HEK293 (cell line): ENCODE results near the gene SF1.

Experiments used
- CTCF ChIA-PET: fragments of 350-600 bp; formaldehyde crosslinking; extraction: SDS; loops from one replicate; lab custom pipeline; 2021; ENCODE audit warnings: antibody characterized with exemption; lab: Yijun Ruan, JAX
- POLR2A ChIA-PET: fragments of 300-600 bp; formaldehyde crosslinking; extraction: SDS; loops from one replicate; lab custom pipeline; 2020; ENCODE audit warnings: antibody characterized with exemption, inconsistent platforms; lab: Yijun Ruan, JAX
- H3K27ac ChIP-seq: fragments of 200-500 bp; sonication (Bioruptor generic); 2 replicates; pipeline ENCODE4 v1.5.1; 2014; ENCODE audit warnings: low read depth, low read length, control low read depth, inconsistent platforms; ENCODE audit errors: extremely low read depth
- H3K36me3 ChIP-seq, 2 experiments: fragments of 200-500 bp in 1 of 2; sonication (Bioruptor generic) in 1 of 2; 1 replicate in 1 of 2; 2 replicates in 1 of 2; pipeline ENCODE4 v1.5.1; 2014 to 2017; ENCODE audit warnings: inconsistent platforms in 2 of 2, low read length in 2 of 2; ENCODE audit not compliant: control insufficient read depth in 2 of 2, insufficient read depth in 1 of 2
- H3K4me1 ChIP-seq: fragments of 200-500 bp; sonication (Bioruptor generic); 2 replicates; pipeline ENCODE4 v1.5.1; 2014; ENCODE audit warnings: mild to moderate bottlenecking, low read length, inconsistent platforms; ENCODE audit not compliant: control insufficient read depth, insufficient read depth
- H3K4me3 ChIP-seq: 2 replicates; pipeline ENCODE4 v1.5.1; 2011; ENCODE audit warnings: low read depth, mild to moderate bottlenecking, control low read depth, low read length, moderate library complexity
- H3K9me3 ChIP-seq: fragments of 200-500 bp; sonication (Bioruptor generic); 2 replicates; pipeline ENCODE4 v1.5.1; 2014; ENCODE audit warnings: low read depth, low read length, inconsistent platforms; ENCODE audit not compliant: control insufficient read depth, insufficient read depth
- PRDM1 ChIP-seq: fragments of 450-650 bp; formaldehyde crosslinking; IDR thresholded peaks from 2 replicates; pipeline ENCODE4; 2016; ENCODE audit warnings: missing biosample characterization, missing genetic modification characterization
- ZNF112 ChIP-seq: fragments of 450-650 bp; formaldehyde crosslinking; IDR thresholded peaks from 2 replicates; pipeline ENCODE4 v1.5.0; 2017; ENCODE audit warnings: missing biosample characterization, missing genetic modification characterization
- ZNF23 ChIP-seq: fragments of 450-650 bp; formaldehyde crosslinking; IDR thresholded peaks from 2 replicates; pipeline ENCODE4 v1.5.1; 2016; ENCODE audit warnings: missing biosample characterization, missing genetic modification characterization, borderline replicate concordance
- ZNF248 ChIP-seq: fragments of 450-650 bp; formaldehyde crosslinking; IDR thresholded peaks from 2 replicates; pipeline ENCODE4 v1.5.1; 2017; ENCODE audit warnings: missing biosample characterization, missing genetic modification characterization
- ZNF701 ChIP-seq: fragments of 450-650 bp; formaldehyde crosslinking; IDR thresholded peaks from 2 replicates; pipeline ENCODE4 v1.5.1; 2016; ENCODE audit warnings: missing biosample characterization, missing genetic modification characterization

The SF1 gene

DNA sequence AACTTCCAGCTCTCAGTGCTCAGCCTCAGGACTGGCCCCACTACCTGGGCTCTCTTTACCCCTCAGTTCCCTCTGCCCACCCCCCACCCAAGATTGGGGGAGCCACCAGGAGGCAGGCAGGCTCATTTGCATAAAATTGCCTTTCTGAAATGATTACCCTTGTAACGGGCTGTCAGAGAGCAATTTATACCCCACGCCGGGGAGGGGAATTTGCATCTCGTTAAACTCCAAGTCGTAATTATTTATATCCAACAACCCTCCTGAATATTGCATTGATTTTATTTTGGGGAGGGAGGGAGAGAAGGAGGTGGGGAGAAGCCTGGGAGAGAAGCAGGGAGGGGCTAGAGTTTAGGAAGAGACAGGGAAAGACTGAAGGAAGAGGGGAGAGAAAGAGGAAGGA, 63.7 kb downstream of the SF1 start:
- Histone ChIP-seq H3K4me1 (no peaks in the 10 kb centered on the region), H3K36me3 (no peaks in the 10 kb centered on the region), H3K4me3 (no peak overlapping the region), H3K27ac (no peak overlapping the region)
- no peak for TF ChIP-seq ZNF248
- no peak for TF ChIP-seq ZNF701 (tag by site-specific recombination)
- TF ChIP-seq ZNF23 (tag by site-specific recombination): no peak
- no peak for TF ChIP-seq ZNF112
- TF ChIP-seq PRDM1 (tag by site-specific recombination): peak; percentile 70
- TF ChIP-seq, all 188 proteins: peak for 1
- no peaks in the 10 kb centered on the region for H3K9me3 ChIP-seq
- ChIA-PET CTCF (interaction anchor here (0.6 to 2.6 kb wide), 3 partner anchors 26 to 124 kb away, joined by 3 to 11 read pairs (median 4); partner anchors contain the start of gene RASGRP2), POLR2A (no interaction called here)
